ENCODE data around the gene GLDN. TPM values are rescaled to one million over a fixed set of nuclear protein-coding genes. Genes with fewer than 3 reads are reported as not detected.

GLDN gene
- total RNA-seq, 1 experiment from 2014 or later: 0.57 TPM

DNA sequence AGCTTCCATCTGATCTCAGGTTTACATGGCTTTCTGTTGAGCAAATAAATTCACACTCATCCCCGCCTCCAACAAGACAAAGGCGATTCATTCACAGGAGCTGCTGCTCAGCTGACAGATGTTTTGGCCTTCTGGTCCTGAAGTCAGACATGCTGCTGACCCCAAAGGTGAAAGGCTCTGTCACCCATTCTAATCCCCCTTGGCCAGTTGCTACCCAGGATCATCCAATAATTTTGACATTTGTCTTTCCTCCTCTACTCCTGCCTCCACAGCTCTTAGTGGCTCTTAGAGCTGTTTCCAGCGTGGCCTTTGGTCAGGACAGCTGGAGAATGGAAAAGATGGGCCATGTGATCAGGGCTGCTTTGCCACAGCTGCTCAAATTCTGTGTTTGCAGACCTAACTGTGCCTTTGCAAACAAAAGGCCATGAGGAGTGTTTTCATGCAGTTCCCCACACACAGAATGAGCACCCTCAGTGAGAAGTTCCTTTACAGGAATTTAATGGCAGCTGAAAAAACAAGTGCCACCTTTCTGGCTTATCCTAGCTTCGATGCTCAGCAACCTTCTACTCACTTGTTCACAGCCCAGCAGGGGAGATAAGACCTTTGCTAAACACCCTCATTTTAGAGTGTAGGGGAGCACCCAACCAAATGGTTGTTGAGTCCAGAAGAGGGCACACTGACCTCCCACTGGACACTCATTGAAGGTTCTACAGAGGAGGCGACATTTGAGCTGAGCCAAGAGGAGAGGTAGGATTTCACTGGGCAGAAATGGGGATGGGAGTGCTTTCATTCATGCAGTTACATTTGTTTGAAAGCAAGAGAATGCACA, 42.1 kb upstream of the GLDN start:
- Histone ChIP-seq H3K27ac (ENCODE audit: low read length) (no peak overlapping the region), H3K36me3 (ENCODE audit: control insufficient read depth, insufficient read depth, low read length) (no peaks in the 10 kb centered on the region), H3K4me3 (ENCODE audit: low read depth in 2 of 2, low read length in 2 of 2) (no peak overlapping the region), H3K27me3 (ENCODE audit: control insufficient read depth, insufficient read depth, low read length) (no peaks in the 10 kb centered on the region), H3K4me1 (ENCODE audit: control insufficient read depth, insufficient read depth, low read length) (no peaks in the 10 kb centered on the region), H3K9me3 (ENCODE audit: control insufficient read depth, insufficient read depth, low read depth, low read length) (no peaks in the 10 kb centered on the region)
- CTCF ChIA-PET: no interaction called here
- intact Hi-C loops (cut with micrococcal nuclease; ENCODE audit: unreplicated experiment) (no loop called here), in situ Hi-C loops (cut with HindIII; ENCODE audit: low pct_unique_long_range_greater_than_20kb, low sequenced_read_pairs) (no loop called here)
- POLR2A ChIA-PET: no interaction called here
- no peak for TF ChIP-seq SIN3A (IDR thresholded peaks at IDR 0.05; ENCODE audit: borderline replicate concordance, insufficient read depth, low read depth, low read length)
- no peak for TF ChIP-seq TCF7L2 (IDR thresholded peaks at IDR 0.05; ENCODE audit: low read depth, low read length)
- TF ChIP-seq POLR2AphosphoS5 (IDR thresholded peaks at IDR 0.05; ENCODE audit: low read depth, low read length): no peak
- TF ChIP-seq, protein P1, sequence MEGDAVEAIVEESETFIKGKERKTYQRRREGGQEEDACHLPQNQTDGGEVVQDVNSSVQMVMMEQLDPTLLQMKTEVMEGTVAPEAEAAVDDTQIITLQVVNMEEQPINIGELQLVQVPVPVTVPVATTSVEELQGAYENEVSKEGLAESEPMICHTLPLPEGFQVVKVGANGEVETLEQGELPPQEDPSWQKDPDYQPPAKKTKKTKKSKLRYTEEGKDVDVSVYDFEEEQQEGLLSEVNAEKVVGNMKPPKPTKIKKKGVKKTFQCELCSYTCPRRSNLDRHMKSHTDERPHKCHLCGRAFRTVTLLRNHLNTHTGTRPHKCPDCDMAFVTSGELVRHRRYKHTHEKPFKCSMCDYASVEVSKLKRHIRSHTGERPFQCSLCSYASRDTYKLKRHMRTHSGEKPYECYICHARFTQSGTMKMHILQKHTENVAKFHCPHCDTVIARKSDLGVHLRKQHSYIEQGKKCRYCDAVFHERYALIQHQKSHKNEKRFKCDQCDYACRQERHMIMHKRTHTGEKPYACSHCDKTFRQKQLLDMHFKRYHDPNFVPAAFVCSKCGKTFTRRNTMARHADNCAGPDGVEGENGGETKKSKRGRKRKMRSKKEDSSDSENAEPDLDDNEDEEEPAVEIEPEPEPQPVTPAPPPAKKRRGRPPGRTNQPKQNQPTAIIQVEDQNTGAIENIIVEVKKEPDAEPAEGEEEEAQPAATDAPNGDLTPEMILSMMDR (IDR thresholded peaks at IDR 0.05): no peak
- TF ChIP-seq, protein P2, sequence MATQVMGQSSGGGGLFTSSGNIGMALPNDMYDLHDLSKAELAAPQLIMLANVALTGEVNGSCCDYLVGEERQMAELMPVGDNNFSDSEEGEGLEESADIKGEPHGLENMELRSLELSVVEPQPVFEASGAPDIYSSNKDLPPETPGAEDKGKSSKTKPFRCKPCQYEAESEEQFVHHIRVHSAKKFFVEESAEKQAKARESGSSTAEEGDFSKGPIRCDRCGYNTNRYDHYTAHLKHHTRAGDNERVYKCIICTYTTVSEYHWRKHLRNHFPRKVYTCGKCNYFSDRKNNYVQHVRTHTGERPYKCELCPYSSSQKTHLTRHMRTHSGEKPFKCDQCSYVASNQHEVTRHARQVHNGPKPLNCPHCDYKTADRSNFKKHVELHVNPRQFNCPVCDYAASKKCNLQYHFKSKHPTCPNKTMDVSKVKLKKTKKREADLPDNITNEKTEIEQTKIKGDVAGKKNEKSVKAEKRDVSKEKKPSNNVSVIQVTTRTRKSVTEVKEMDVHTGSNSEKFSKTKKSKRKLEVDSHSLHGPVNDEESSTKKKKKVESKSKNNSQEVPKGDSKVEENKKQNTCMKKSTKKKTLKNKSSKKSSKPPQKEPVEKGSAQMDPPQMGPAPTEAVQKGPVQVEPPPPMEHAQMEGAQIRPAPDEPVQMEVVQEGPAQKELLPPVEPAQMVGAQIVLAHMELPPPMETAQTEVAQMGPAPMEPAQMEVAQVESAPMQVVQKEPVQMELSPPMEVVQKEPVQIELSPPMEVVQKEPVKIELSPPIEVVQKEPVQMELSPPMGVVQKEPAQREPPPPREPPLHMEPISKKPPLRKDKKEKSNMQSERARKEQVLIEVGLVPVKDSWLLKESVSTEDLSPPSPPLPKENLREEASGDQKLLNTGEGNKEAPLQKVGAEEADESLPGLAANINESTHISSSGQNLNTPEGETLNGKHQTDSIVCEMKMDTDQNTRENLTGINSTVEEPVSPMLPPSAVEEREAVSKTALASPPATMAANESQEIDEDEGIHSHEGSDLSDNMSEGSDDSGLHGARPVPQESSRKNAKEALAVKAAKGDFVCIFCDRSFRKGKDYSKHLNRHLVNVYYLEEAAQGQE (IDR thresholded peaks at IDR 0.05; ENCODE audit: insufficient read depth in 1 of 2, low read depth in 2 of 2, low read length in 1 of 2): no peak
- DNase-seq (ENCODE audit: low read depth, low spot score): no peak
- BruUV-seq (replicated peaks): no TSS peak
- no peak for ATAC-seq

DNA sequence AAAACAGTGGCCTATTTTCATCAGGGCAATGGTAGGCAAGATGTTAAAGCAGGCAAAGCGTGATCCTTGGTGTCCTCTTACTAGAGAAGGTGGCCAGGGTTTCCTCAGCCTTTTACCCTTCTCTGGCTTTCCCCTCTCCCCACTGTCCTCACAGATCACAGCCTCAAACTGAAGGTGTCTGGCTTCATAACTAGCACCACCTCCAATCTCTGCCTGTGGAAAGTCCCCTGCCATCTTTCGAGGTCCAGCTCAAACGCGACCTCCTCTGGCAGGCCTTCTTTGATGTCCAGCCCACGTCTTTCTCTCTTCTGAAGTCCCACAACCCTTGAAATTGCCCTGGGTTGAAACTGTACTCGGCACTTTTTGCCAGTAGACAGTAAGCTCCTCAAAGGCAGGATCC, 39.0 kb upstream of the GLDN start:
- CTCF ChIA-PET: no interaction called here

More for the DNA sequence above, 39.0 kb upstream of the GLDN start:
- no peaks in the 10 kb centered on the region for H3K9me3 ChIP-seq (ENCODE audit: control insufficient read depth, insufficient read depth, low read depth, low read length)
- ATAC-seq: no peak
- intact Hi-C loops (cut with micrococcal nuclease; ENCODE audit: unreplicated experiment) (no loop called here), in situ Hi-C loops (cut with HindIII; ENCODE audit: low pct_unique_long_range_greater_than_20kb, low sequenced_read_pairs) (no loop called here)
- no peak for DNase-seq (ENCODE audit: low read depth, low spot score)
- BruUV-seq (replicated peaks): no TSS peak
- no peak overlapping the region for H3K4me3 ChIP-seq (ENCODE audit: low read depth in 2 of 2, low read length in 2 of 2)
- peaks cover 8% of the 10 kb centered on the region for H3K27me3 ChIP-seq (ENCODE audit: control insufficient read depth, insufficient read depth, low read length)
- H3K36me3 ChIP-seq (ENCODE audit: control insufficient read depth, insufficient read depth, low read length): no peaks in the 10 kb centered on the region
- POLR2A ChIA-PET: no interaction called here
- H3K4me1 ChIP-seq (ENCODE audit: control insufficient read depth, insufficient read depth, low read length): no peaks in the 10 kb centered on the region
- no peak overlapping the region for H3K27ac ChIP-seq (ENCODE audit: low read length)
- TF ChIP-seq, protein P1 (IDR thresholded peaks at IDR 0.05): no peak
- TF ChIP-seq POLR2AphosphoS5 (IDR thresholded peaks at IDR 0.05; ENCODE audit: low read depth, low read length) (no peak), TCF7L2 (IDR thresholded peaks at IDR 0.05; ENCODE audit: low read depth, low read length) (no peak), SIN3A (IDR thresholded peaks at IDR 0.05; ENCODE audit: borderline replicate concordance, insufficient read depth, low read depth, low read length) (no peak)
- TF ChIP-seq, protein P2 (IDR thresholded peaks at IDR 0.05; ENCODE audit: insufficient read depth in 1 of 2, low read depth in 2 of 2, low read length in 1 of 2): no peak
